Activated CD4-positive, CD25-positive, alpha-beta regulatory T cell treated with anti-CD3 and anti-CD28 coated beads, Interleukin-2, amount 50 U/mL, for 16 hours (primary cell): ENCODE results near the gene DNAJC3.

Experiments
- DNase-seq: peaks from one replicate; pipeline ENCODE4 v3.0.0-alpha.2; 2020; ENCODE audit warnings: low read depth, low spot score

The DNAJC3 gene

DNA sequence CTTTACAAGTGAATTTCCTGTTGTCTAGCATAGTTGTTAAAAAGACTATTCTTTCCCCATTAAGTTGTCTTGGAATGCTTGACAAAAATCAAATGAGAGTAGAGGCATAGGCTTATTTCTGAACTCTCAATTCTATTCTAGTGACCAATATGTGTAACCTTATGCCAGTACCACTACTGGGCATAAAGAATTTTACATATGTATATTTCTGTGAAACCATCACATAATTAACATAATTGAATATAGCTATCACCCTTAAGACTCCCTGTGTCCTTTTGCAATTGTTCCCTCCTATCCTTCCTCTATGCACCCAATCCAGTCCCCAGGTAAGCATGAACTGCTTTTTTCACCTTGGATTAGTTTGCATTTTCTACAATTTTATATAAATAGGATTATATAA is 165.0 kb downstream of the DNAJC3 start:
- DNase-seq, result no peak

GRCh38 chr13:95842898-95843297 is 166.0 kb downstream of the DNAJC3 start:
- DNase-seq, result no peak
